GM21390 (cell line): ENCODE data around the gene MLH1.
"Not testable (repeated sequence)": the region's sequence is repeated elsewhere in the genome, so short reads cannot be mapped to it uniquely, and the experiment has no call there.

ENCODE experiments used
- ATAC-seq: cut with Tn5 transposase; IDR thresholded peaks from one replicate; pipeline ENCODE4 v1.9.1; 2021; ENCODE audit not compliant: unreplicated experiment

MLH1 gene

GRCh38 chr3:37032961-37033360 is 39.6 kb downstream of the MLH1 start:
- no peak for ATAC-seq

DNA sequence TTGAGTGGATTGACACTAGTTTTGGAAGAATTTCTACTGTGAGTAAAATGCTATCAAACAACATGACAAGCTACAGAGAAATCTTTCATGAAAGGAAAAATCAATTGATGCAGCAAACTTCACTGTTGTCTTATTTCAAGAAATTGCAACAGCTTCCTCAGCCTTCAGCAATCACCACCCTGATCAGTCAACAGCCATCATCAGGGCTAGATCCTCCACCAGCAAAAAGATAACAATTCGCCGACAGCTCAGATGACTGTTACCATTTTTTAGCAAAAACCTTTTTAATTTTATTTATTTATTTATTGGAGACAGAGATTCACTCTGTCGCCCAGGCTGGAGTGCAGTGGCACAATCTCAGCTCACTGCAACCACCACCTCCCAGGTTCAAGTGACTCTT is 44.0 kb downstream of the MLH1 start:
- no peak for ATAC-seq

DNA sequence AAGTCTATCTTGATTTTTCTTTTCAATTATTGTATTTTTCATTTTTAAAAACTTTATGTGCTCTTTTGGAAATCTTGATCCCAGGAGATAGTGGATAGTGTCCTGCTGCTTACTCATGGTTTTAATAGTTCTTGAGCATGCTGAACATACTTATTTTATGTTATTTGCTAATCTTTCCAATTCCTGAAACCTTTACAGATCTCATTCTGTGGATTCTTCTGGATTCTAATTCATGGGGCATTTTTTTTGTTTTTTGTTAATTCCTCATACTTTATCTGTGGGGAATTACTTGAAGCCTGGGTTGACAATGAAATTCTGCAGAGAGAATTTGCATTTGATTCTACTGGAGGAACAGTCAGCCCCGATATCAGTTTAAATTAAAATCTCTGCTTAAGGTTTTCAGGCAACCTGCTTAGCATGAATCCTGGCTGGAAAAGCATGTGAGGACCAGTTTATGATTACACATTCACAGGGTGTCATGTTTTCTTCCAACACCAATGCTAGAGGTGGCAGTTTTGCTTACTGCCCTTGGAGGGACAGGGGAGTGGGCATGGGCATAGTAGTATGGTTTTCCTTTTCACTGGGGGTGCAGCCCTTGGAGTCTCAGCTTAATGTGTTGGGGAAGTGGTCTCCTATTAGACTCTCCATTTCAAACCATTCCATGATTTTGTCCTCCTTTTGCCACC is 46.0 kb downstream of the MLH1 start:
- ATAC-seq, result no peak

GRCh38 chr3:37040231-37040630 is 46.9 kb downstream of the MLH1 start:
- ATAC-seq, result no peak

DNA sequence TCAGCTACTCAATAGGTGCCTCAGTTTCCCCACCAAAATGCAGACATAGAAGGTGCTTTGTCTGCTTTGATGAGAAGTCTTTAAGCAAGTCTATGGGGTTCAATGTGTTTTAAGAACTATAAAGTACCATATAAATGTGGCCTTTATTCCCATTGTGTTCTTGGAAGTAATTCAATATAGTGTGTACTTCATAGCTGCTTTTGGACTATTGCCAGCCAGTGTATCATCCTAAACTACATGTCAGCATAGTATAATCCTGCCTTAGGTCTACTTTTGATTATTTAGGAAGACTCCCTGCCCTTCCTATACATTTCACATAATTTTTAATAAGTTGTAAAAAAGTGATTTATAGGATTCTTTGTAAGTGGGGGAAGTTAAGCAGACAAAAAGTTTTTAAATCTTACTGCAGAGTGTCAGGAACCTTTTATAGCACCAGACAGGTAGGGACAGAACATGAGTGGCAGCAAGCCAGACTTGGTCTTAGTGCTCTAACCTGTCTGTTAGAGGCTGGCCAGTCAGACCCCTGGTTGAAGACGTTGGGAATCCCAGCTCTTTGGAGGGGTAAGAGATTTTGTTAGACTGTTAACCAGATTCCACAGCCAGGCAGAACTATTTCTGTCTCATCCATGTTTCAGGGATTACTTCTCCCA is 48.4 kb downstream of the MLH1 start:
- ATAC-seq, result no peak

GRCh38 chr3:37042712-37043111 is 49.4 kb downstream of the MLH1 start:
- not testable (repeated sequence) for ATAC-seq

DNA sequence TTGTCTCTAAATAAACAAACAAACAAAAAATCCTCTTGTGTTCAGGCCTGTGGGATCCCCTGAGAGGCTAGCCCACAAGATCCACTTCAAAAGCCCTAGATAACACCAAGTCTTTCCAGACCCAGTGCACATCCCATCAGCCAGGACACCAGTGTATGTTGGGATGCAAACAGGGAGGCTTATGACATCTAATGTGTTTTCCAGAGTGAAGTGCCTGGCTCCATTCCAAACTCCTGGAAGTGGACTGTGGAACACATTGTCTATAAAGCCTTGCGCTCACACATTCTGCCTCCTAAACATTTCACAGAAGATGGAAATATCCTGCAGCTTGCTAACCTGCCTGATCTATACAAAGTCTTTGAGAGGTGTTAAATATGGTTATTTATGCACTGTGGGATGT is 57.0 kb downstream of the MLH1 start:
- ATAC-seq, result no peak

DNA sequence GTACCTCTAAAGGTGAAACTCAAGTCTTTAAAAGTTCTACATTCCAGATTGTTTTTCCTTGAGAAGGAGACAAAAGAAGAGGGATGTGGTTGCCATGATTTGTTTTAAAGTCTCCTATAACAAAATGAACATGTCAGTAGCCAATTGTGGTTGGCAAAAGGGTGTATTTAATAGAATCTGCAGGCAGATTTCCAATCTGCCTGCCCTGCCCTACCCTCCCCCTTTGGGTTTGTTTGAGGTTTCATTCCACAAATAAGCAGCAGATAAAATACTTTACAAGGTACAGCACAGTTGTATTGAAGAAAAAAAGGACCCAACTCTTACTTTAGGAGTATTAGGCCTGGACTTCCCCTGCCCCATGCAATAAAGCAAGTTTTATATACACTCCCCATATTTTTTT is 59.5 kb downstream of the MLH1 start:
- ATAC-seq, result no peak

DNA sequence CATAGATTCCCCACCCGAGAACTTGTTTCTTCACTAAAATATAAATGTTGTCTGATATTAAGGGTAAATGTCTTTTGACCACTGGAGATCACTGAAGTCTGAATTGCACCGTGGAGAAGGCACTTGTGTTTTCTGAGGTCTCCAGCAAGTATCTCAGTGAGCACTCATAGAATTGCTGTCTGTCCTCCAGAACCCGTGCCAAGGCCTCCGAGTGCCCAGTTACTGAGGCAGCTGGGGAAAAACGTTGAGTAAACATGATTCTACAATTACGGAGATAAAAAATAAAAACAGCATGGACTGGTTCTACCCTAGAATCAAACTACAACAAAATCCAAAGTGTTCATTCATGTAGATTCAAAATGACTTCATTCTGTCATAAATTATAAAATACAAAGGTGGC is 60.0 kb downstream of the MLH1 start:
- ATAC-seq, result no peak

GRCh38 chr3:37053753-37054152 is 60.4 kb downstream of the MLH1 start:
- no peak for ATAC-seq

GRCh38 chr3:37054370-37054769 is 61.1 kb downstream of the MLH1 start:
- peak; percentile 80 for ATAC-seq

- ATAC-seq, result not testable (repeated sequence)
Observed at GRCh38 chr3:37055077-37055476, 61.8 kb downstream of the MLH1 start.

DNA sequence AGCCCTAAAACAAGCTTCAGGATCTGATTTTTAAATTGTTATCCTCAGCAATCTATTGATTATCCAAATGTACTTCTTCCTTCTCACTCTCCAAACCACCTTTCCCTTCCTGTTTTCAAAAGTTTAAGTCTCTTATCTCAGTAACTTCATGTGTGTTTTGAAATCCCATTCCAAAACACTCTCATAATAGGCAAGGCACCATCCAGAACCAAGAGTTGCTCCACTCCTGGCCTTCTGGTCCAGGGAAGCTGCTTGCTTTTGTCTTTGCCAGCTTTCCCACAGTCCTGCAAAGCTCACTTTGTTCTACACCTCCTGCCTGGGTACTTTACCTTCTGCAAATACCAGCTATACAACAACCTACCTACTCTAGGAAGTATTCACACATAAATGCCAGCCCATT is 63.5 kb downstream of the MLH1 start:
- ATAC-seq, result no peak

GRCh38 chr3:37058117-37058516 is 64.8 kb downstream of the MLH1 start:
- ATAC-seq, result no peak

GRCh38 chr3:37064747-37065146 is 71.4 kb downstream of the MLH1 start:
- ATAC-seq, result no peak

- ATAC-seq, result no peak
Observed at GRCh38 chr3:37067577-37067976, 74.3 kb downstream of the MLH1 start.

DNA sequence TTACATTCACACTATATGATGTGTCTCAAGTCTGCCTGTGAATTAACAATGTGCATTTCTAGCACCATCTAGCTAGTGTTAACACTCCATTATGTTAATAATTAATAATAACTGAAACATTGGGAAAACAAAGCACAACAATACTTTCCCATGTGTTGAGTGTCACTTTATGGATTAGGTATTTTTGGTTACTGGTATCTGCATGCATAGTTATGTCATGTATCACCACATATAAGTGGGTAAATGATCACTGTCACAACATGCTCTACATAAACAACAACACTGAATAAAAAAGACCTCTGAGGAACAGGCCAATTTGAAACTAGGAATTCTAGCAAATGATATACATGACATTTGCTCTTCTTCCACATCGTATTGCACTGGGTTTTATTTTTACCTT is 74.7 kb downstream of the MLH1 start:
- ATAC-seq, result no peak

DNA sequence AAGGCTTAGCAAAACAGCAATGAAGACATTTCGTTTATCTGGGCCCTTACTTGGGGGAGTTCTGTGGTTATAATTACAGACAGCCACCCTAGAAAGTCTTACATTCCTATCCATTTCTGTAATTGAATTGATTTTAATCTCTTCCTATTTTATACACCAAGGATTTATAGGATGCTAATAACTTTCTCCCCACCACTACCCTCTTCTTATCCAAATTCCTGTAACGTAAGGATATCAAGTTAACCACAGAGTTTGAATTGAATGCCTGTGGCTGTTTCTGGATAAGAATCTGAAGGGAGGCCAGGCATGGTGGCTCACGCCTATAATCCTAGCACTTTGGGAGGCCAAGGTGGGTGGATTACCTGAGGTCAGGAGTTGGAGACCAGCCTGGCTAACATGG is 78.6 kb downstream of the MLH1 start:
- no peak for ATAC-seq

DNA sequence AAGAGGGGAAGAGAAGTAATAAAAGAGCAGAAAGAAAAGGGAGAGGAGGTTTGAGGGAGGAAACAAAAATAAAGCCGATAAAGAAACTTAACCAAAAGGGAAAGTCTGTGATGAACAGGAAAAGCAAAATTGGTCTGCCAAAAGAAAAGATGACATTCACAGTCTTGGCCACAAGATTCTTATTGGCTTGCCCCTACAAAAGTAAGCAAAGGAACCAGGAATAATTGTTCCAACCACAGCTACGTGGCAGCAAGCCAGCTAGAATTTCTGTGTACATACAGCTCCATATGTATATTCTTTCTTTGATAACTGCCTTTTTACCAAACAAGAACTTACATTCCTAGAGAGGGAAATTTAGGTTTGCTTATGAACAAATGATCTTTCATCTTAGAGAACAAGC is 79.6 kb downstream of the MLH1 start:
- no peak for ATAC-seq

DNA sequence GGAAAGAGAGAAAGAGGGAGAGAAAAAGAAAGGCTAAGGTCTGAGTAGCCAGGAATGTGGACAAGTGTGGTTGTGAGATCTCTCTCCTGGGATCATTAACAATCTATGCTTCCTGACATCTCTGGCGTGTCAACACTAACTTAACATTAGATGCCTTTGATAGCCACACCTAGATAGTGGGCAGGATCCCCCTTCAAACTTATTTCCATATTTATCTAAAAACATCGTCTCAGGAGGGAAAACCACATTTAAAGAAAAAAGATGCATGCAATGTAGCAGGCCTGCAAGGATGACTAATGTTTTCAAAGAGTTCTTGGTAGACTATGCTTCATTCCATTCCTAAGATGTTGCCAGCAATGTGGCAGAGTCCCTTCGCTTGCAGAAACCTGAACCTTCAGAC is 80.9 kb downstream of the MLH1 start:
- ATAC-seq, result no peak

DNA sequence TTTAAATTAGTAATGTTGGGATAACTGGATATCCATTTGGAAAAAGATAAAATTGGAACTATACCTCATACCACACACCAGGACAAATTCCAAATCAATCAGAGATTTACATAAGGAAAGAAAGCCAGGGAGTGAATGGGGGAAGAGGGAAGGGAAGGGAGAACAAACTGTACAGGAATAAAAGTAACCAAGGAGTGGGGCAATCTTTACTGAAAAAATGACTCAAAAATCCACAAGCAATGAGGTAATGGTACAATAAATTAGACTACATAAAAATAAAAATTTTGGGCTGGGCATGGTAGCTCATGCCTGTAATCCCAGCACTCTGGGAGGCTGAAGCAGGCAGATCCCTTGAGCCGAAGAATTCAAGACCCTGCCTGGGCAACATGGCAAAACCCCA is 82.6 kb downstream of the MLH1 start:
- ATAC-seq, result no peak

DNA sequence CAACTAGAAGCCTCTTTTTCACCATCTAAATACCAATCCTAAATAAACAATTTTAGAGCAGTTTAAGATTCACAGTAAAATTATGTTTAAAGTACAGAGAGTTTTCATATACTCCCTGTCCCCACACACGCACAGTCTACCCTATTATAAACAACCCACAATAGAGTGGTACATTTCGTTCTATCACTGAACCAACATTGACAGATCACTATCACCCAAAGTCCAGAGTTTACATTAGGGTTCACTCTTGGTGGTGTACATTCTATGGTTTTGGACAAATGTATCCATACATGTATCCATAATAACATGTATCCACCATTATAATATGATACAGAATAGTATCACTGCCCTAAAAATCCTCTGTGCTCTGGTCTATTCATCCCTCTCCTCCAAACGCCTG is 89.0 kb downstream of the MLH1 start:
- ATAC-seq, result no peak

- ATAC-seq, result no peak
Observed at GRCh38 chr3:37086918-37087317, 93.6 kb downstream of the MLH1 start.
